Measurements from ENCODE around the gene CHCHD10. TPM values are rescaled to one million over a fixed set of nuclear protein-coding genes. Genes with fewer than 3 reads are reported as not detected.

The CHCHD10 gene
- total and polyA plus RNA-seq, 4 donors = 13.4 to 784 (median 139) TPM

- no peak for TF ChIP-seq YY1 (IDR thresholded peaks at IDR 0.05)
- no peak for TF ChIP-seq HNF4A (conservative IDR thresholded peaks at IDR 0.05)
- TF ChIP-seq EGR1 (IDR thresholded peaks at IDR 0.05; ENCODE audit: low read depth in 2 of 2) = no peak
- TF ChIP-seq FOXA2 (IDR thresholded peaks at IDR 0.05) = no peak
- TF ChIP-seq TAF1 (conservative IDR thresholded peaks at IDR 0.05) = no peak
- no peak for TF ChIP-seq REST (IDR thresholded peaks at IDR 0.05)
- no peak for TF ChIP-seq FOXA1 (IDR thresholded peaks at IDR 0.05)
- no peak for TF ChIP-seq NR2F2 (IDR thresholded peaks at IDR 0.05)
- no peak for TF ChIP-seq ZBTB33 (IDR thresholded peaks at IDR 0.05)
- no peak for TF ChIP-seq ATF3 (IDR thresholded peaks at IDR 0.05)
- no peak for TF ChIP-seq RAD21 (IDR thresholded peaks at IDR 0.05)
- no peak for TF ChIP-seq GABPA (IDR thresholded peaks at IDR 0.05 in 1 of 2, conservative IDR thresholded peaks at IDR 0.05 in 1 of 2)
- TF ChIP-seq MAX (IDR thresholded peaks at IDR 0.05) = no peak
- TF ChIP-seq RXRA (IDR thresholded peaks at IDR 0.05) = no peak
- TF ChIP-seq CTCF (IDR thresholded peaks at IDR 0.05; ENCODE audit: low read depth, low read length, missing input control) = no peak
- no peak for TF ChIP-seq SP1 (IDR thresholded peaks at IDR 0.05)
- TF ChIP-seq JUND (IDR thresholded peaks at IDR 0.05) = no peak
- no peak for TF ChIP-seq HNF4G (IDR thresholded peaks at IDR 0.05)
- WGBS = 89% methylated on average over 4 of the region's 4 CpGs
- no peak for DNase-seq (ENCODE audit: low spot score)
- Histone ChIP-seq H3K27ac (ENCODE audit: low read depth in 1 of 2, low read length in 2 of 2) (no peak overlapping the region), H3K4me3 (ENCODE audit: low read depth in 1 of 3, low read length in 3 of 3) (no peak overlapping the region), H3K9me3 (ENCODE audit: control insufficient read depth in 4 of 4, low read length in 3 of 4) (no peaks in the 10 kb centered on the region), H3K4me1 (ENCODE audit: control insufficient read depth in 4 of 4, insufficient read depth in 4 of 4, low read length in 3 of 4) (peaks cover 0 to 4% (median 0%) of the 10 kb centered on the region in 4 donors), H3K9ac (ENCODE audit: low read depth in 1 of 2, low read length in 2 of 2) (no peak overlapping the region), H3K27me3 (ENCODE audit: control insufficient read depth in 4 of 4, insufficient read depth in 4 of 4, low read length in 3 of 4) (no peaks in the 10 kb centered on the region), H3K36me3 (ENCODE audit: control insufficient read depth in 4 of 4, insufficient read depth in 3 of 4, low read depth in 1 of 4, low read length in 3 of 4) (no peaks in the 10 kb centered on the region)
These were observed 45.6 kb downstream of the CHCHD10 start for GRCh38 chr22:23722160-23722559.
